GM19351 (cell line): ENCODE results near the gene SAFB.
A peak's percentile ranks its signal among the peaks of the same experiment; 100 is the strongest.

ENCODE experiments used
- ATAC-seq: cut with Tn5 transposase; IDR thresholded peaks from one replicate; pipeline ENCODE4 v1.9.1; 2021; ENCODE audit warnings: mild to moderate bottlenecking, moderate library complexity; ENCODE audit not compliant: unreplicated experiment

SAFB gene

DNA sequence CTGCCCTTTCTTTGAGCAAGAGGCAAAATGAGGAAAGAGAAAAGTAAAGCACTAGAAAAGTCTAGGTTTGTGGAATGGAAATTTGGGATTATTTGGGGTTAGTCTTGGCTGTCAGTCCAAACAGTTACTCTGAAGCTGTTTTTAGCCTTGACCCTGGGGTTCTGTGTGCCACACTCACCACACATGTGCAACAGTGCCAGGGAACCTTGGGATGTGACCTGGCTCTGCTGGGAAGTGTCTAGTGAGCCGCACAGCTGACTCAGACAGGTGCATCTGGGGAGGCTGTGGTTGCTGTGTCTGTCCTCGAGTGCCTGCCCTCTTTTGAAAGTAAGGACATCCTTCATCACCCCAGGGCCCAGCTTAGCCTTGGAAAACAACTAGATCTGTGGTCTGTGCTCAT lies 41.6 kb downstream of the SAFB start:
- no peak for ATAC-seq

DNA sequence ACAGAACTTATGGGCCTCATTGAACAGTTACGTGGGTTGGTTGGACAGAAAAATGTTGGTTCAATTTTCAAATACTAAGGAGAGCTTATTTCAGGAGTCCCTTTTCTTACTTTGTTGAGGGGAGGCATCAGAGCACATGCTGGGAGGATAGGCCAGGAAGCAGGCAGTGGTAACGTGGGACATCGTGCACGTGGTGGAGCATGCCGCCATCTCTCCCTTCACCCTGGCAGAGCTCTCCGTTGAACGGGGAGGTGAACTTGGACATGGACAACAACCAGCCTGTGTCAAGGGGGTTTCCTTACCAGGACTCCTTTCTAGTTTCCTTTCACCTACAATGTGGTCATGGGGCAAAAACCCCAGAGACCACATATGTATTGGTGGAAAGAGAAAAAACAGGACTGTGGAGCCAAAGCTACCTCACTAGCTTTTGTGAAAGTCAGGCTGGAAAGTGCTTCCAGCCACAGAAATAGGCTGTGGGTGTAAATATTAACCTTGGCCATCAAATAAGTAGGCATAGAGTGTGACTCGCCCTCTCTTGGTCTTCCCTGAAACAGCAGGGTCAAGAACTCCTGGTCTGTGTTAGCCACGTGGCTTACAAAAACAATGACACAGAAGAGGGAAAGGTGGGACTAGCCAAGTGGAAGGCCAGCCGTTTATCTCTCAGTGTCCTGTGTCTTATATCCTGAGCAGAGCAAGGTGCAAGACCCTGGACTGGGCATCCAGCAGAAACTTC lies 43.1 kb downstream of the SAFB start:
- no peak for ATAC-seq

DNA sequence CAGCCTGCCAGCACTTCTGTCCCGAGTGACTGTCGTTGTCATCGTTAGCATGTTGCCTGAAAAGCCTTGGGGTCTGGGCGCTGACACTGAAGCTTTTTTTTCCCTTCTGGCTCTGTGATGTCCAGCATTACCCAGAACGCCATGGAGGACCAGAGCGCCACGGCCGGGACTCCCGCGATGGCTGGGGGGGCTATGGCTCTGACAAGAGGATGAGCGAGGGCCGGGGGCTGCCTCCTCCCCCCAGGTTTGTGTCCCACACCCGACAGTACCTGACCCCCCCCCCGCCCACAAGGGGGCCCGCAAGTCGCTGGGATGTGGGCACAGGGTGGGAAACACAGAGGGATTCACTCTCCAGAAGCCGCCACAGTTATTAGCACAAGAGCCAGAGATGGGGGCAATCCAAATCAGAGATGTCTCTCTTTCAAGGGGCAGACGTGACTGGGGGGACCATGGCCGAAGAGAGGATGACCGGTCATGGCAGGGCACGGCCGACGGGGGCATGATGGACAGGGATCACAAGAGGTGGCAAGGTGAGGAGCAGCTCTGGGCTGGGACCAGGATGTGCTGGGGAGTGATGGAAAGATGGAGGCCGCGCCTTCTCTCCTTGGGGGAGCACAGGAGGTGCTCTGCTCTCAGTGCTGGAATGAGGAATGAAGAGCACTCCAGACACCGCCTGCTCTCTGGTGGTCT lies 44.2 kb downstream of the SAFB start:
- no peak for ATAC-seq

DNA sequence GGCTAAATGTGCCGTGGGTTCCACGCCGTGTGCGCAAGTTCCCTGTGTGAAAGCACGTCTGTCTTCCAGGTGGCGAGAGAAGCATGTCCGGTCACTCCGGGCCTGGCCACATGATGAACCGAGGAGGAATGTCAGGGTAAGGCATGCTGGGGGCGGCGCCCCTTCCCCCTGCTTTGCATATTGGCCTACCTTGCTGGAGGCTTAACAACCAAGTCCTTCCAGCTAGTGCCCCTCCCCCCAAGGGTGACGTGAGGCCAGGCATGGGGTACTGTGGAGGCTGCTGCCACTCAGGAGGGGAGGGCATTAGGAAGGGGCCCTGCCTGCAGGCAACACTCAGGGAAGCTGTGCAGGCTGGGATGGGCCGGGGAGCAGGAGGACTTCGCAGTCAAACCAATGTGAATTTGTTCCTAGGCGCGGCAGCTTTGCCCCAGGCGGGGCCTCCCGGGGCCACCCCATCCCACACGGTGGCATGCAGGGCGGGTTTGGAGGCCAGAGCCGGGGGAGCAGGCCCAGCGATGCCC lies 44.9 kb downstream of the SAFB start:
- ATAC-seq: no peak

DNA sequence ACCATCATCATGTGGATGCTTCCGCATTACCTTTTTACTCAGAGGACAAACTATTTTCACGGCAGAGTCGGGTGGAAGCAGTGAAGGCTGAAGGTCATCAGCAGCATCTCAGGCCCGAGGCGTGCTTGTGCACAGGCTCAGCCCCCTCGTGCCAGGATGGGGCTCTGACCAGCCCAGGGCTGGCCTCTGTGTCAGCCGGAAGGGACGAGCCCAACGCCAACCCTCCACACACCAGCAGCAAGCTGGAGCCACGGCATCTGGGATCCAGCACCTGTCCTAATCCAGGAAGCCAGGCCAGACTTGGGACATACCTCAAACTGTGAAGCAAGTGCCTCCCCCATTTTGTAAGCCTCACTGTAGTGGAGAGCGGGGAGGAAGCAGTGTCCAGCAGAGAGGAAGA lies 46.3 kb downstream of the SAFB start:
- ATAC-seq: no peak

DNA sequence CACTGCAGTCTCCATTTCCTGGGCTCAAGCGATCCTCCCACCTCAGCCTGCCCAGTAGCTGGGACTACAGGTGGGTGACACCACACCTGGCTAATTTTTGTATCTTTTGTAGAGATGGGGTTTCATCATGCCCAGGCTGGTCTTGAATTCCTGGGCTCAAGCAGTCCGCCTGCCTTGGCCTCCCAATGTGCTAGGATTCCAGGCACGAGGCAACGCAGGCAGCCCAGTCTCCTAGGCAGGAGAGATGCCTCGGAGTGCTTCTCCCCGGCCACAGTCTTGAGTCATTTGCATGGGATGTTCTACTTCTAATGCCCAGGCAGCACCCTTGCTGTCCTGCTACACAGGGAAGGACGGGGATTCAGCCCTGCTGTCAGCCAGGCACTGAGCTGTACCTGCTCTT lies 48.7 kb downstream of the SAFB start:
- ATAC-seq: no peak

DNA sequence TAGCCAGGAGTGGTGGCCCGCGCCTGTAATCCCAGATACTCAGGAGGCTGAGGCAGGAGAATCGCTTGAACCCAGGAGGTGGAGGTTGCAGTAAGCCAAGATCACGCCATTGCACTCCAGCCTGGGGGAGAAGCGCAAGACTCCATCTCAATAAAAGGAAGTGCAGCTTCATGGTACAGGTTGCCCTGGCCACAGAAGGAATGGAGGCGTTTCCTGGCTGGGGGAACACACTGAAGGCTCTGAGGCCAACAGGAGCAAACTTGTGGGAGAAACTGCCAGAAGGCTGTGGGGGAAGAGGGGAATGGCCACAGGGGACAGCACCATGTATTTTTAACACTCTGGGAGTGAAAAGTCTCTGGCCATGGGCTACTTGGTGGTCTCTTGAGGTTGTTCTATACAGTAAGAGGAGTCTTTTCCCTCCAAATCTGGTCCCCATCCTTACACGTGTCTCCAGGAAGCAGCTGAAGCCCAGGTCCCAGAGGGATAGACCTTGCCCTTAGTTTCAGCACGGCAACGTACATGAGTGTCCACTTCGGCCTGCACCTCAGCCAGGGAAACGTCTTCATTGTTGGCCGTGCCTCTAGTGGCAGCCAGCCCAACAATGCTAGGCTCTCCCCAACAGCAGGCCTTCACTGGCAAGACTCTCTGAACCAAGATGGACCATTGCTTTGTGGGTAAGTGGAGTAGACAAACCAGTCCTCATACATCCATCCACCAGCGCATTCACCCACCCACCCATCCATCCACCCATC lies 50.0 kb downstream of the SAFB start:
- ATAC-seq: no peak

DNA sequence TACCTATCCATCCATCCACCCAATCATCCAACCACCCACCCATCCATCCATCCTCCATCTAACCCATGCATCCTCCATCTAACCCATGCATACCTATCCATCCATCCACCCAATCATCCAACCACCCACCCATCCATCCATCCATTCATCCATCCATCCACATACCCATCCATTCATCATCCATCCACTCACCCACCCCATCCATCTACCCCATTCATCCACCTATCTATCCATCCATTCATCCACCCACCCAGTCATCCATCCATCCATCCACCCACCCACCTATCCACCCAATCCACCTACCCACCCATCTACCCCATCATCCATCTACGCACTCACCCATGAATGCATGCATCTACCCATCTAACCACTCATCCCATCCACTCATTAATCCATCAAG lies 50.9 kb downstream of the SAFB start:
- ATAC-seq: no peak

DNA sequence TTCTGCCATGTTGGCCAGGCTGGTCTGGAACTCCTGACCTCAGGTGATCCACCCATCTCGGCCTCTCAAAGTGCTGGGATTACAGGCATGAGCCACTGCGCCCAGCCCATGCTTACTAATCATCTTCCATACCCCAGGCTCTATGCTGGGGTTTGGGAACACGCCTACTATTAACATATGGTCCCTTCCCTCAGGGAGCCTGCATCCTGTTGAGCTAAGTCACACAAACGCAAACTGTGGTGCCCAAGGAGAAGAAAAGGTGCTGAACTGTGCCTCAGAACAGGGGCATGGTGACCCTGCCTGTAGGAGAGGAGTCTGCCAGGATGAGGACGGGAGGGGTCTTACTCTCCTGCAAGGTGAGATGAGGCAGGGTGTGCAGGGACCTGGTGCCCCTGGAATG lies 51.8 kb downstream of the SAFB start:
- ATAC-seq: no peak

DNA sequence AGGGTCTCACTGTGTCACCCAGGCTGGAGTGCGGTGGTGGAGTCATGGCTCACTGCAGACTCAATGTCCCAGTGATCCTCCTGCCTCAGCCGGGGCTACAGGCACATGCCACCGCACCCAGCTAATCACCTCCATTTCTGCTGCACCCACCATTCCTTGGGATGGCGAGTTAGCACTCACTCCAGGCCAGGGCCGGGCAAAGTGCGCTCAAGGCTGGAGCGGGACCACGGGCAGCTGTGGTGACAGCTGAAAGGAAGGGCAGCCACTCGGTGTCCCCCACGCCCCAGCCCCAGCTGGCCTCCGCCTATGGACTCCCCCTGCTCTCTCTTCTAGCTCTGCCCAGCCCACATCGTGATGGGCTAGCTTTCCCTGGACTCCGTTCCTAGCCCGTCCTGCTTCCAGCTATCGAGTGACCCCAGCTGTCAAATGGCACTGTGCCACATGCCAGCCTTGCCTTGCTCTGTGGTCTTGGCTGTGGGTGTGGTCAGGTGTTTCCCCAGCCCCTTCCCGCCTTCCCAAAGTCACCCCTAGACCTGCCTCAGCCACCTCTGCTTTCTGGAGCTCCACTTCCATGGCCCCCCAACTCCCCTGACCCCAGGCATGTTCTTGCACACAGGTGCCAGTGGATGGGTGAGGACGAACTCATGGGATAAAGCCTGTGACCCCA lies 53.4 kb downstream of the SAFB start:
- no peak for ATAC-seq

DNA sequence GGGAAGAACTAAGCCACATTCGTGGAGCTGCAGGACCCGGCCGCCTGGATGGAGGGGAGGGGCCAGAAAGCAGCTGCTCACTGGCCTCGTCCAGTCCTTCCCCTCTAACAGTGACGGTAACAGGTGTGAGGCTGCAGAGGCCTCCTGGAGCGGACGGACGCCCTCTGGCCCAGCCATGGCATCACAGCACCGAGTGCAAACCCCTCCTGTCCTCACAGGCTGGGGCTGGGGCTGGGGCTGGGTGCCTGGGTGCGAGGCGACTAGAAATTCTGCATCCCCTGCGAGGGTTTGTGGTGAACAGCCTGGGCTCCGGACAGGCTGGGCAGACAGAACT lies 53.9 kb downstream of the SAFB start:
- no peak for ATAC-seq

DNA sequence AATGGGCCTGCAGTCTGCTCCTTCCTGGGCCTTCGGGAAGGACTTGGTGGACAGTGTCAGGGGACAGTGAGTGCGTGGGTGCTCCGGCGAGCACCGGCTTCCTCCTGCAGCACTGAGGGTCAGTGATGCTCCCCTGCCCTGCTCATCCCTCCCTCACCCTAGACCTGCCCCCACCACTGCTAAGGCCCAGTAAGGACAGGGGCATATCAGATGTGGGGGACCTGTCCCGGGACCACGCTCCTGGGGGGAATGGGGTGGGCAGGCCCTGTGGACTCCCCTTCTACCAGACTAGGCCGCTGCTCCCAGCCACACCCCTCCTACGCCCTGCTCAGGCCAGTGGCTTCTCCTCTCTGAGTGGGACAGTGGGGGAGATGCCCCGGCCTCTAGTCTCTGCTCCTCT lies 54.3 kb downstream of the SAFB start:
- no peak for ATAC-seq

DNA sequence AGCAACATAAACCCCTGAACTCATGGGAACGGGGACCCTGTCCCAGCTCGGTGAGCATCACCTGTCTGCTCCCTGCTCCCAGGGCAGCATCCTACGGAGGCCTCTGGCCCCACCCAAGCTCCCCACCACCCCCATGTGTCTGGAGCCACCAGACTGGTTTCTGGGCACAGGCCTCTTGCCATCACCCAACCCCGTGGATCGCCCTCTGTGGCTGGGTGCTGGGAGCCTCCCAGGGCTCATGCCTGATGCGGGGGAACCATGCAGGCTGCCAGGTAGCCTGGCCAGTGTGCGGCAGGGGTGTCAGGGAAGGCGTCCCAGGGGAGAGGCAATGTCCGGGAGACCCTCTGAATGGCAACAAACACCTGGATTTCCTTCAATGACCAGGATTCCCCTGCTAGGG lies 54.7 kb downstream of the SAFB start:
- no peak for ATAC-seq

DNA sequence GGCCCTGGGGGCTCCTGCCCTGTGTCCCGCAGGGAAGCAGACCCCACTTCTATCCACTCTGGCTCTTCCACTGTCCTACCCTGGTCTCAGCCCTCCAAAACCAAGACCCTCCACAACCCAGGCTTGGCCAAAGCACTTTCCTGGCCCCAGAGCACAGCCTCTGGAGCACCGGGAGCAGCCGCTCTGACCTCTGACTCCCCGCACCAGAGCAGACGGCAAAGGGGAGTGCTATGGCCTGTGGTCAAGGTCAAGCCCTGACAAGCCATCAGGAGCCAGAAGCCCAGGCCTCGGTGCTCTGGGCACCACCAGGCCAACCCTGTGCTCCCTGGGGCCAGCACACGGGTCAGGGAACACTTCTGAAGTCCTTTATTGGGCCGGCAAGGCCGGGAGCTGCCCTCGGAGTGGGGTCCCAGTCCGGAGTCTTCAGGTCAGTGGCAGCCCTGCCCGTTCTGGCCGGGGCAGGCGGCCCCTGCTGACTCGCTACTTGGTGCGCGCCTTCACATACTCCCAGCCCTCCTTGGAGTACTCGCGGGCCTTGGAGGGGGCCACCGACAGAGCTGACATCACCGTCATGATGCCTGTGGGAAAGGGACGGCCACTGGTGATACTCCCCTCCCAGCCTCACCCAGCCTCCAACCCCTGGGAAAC lies 55.3 kb downstream of the SAFB start:
- ATAC-seq: no peak

DNA sequence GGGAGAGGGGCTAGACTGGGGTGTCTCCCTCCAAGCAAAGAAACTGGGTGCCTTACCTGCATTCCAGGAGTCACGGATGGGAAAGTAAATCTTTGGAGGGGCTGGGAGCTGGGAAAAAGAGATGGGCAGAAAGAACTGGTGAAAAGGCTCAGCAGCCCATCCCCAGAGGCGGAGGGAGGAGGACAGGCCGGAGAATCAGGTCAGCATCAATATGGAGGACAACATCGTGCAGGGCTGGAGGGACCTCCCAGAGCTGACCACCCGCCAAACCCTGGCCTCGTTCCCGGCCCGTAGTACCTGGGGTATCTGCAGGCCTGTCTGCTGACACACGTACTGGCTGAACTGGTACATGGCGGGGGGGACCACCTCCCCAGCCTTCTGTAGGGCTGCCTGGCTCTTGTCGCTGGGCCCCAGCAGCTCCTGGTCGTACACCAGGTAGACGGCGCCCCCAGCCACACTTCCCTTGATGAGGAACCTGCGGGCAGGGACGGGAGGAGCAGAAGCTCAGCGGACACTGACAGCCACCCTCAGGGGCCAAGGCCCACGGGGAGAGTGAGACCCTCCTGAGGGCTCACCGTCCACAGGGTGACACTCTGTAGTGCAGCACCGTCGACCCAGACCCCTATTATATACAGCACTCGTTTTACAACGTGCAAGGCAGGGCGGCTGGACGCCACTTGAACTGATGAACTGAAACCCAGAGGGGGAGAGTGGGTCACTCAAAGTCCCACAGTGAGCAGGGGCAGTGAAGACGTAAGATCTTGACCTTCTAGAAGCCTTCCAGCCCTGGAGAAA lies 56.6 kb downstream of the SAFB start:
- no peak for ATAC-seq

DNA sequence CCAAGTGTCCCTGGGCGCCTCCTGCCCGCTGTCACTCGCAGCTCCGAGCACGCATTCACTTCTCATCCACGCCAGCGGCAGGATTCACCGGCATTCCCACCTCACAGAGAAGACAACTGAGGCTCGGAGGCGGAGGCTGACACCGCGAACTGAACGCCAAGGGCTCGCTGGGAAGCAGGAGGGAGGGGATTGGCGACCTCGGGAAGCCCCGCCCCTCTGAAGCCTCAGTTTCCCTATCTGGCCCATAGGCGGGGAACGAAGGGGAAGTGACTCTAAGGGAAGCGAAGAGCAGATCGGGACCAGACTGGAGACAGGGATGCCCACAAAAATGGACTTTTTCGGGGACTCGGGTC lies 57.2 kb downstream of the SAFB start:
- ATAC-seq: no peak

DNA sequence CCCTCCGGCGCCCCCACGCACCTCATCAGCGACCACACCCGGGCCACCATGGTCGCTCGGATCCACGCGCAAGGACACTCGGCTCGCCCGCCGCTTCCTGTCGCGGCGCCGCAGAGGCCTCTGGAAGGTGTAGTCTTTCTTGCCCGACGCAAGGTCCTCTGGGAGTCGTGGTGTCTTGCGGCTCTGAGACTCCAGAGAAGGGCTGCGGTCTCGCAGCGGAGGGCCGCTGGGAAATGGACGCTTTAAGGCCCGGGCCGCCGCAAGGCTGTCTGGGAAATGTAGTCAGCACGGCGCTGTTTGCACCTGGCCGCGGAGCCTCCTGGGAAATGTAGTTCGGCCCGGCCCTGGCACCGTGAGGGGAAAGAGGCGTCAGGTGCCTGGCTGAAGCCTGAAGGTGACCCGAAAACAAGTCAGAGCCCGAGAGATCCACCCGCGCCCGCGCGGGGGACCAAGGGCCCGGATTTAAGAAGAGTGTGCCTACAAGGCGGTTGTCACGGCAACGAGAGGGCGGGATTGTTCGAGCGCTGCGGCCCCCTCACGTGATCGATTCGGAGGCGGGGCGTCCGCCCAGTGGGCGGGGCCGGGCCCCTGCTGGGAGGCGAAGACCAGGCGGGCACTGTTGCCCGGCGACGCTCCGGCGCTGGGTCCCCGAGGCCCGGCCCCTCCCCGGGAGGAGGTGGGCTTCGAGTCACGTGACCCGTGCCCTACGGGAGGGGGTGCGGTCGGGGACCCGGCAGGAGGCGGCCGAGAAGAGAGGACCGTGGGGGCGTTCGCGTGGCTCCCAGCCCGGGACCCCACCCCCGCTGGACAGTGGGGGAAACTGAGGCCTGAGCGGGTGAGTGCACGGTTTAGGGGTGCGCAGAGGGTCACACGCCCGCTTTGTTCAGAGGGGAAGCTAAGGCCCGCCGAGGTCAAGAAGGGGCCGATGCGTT lies 57.8 kb downstream of the SAFB start, which contains the start of the genes HSD11B1L and MICOS13:
TSS of gene HSD11B1L (plus strand) at position 591 of the 932 bp plus-strand sequence. CDS start 3,806 bp downstream, outside the sequence.
TSS of gene MICOS13 (minus strand) at position 80 of the 932 bp plus-strand sequence. CDS start at position 50, 30 bp downstream.
- ATAC-seq: peak; percentile 88

DNA sequence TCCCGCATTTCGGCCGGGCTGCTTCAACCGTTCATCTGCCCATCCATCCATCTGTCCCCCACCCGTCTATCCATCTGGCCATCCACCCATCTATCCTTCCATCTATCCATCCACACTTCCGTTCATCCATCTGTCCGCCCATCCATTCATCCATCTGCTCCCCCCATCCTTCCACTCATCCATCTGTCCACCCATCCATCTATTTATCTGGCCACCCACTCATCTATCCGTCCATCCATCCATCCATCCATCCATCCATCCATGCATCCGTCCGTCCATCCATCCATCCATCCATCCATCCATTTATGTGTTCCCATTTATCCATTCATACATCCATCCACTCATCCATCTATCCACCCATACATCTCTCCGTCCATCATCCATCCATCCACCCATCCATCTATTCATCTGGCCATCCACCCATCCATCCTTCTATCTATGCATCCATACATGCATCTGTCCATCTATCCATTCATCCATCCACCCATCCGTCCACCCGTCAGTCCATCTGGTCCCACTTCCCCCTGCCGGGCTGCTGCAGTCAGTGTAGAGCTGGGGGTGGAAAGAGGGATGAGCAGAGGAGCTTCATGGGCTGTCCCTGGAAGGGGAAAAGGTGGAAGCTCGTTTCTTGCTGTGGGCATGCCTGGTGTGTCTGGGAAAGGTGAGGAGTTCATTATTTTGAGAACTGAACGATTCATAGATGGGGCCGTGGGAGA lies 58.7 kb downstream of the SAFB start:
- ATAC-seq: no peak
